ENCODE measurements around the gene USP40. TPM values are rescaled to one million over a fixed set of nuclear protein-coding genes. Genes with fewer than 3 reads are reported as not detected.

Gene USP40
- total RNA-seq, 2 donors from 2014 or later: 12.9 to 22.4 TPM

DNA sequence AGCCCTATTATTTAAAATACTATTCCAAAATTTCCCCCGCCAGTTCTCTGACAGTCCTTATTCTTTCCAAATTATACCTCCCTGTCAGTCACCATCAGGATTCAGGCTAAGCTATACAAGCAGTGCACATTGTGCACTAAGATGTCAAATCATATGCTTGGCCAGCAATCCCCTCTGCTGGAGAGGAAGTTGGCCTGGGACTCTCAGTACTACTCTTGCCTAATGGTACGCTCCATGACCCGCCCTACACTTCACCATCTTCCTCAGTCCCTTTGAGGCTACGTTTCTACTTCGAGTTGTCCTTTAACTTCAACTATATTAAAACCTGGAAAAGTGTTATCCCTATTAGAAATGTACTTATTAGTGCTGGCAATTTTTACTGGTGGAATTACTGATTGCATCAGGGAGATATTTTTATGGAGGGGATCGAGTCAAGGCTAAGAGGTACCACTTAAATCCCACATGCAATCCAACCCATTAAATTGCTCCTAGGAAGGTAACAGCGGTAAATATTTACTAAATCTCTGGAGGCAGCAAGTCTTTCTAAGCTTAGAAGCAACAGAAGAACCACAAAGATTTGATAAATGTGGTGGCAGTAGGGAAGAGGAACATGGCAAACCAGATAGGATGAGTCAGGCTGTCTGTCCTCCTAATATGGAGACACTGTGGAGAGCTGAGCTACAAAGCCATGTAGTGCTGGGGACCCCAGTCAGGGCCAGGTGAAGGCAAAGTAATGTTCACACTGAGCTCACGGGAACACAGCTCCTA lies 2.7 kb downstream of the USP40 start:
- no peaks in the 10 kb centered on the region for H3K27me3 ChIP-seq (ENCODE audit: control insufficient read depth, insufficient read depth, low read length, poor library complexity, severe bottlenecking)
- Mint-ChIP-seq H3K4me1 (peaks cover 2% of the 10 kb centered on the region), H3K27me3 (ENCODE audit: insufficient read depth) (no peaks in the 10 kb centered on the region), H3K27ac (no peak overlapping the region), H3K9me3 (no peaks in the 10 kb centered on the region), H3K36me3 (ENCODE audit: low read depth) (no peaks in the 10 kb centered on the region), H3K4me3 (no peak overlapping the region)
- 95 to 96% methylated on average over 4 to 8 of the region's 8 CpGs for WGBS, 2 experiments (ENCODE audit: insufficient coverage in 1 of 2, insufficient read length in 1 of 2)
- no peak overlapping the region for H3K27ac ChIP-seq (ENCODE audit: low read depth, low read length)
- H3K4me3 ChIP-seq (ENCODE audit: low read length): no peak overlapping the region
- H3K9ac ChIP-seq (ENCODE audit: extremely low read depth, low read length, poor library complexity, severe bottlenecking): no peak overlapping the region
- TF ChIP-seq CTCF (conservative IDR thresholded peaks at IDR 0.05): no peak
- no peak for DNase-seq
- H3K9me3 ChIP-seq (ENCODE audit: control insufficient read depth, low read length): no peaks in the 10 kb centered on the region
- H3K36me3 ChIP-seq (ENCODE audit: control insufficient read depth, insufficient read depth, low read length): peaks cover 3% of the 10 kb centered on the region
- peaks cover 4% of the 10 kb centered on the region for H3K4me1 ChIP-seq (ENCODE audit: control insufficient read depth, insufficient read depth, low read length)

DNA sequence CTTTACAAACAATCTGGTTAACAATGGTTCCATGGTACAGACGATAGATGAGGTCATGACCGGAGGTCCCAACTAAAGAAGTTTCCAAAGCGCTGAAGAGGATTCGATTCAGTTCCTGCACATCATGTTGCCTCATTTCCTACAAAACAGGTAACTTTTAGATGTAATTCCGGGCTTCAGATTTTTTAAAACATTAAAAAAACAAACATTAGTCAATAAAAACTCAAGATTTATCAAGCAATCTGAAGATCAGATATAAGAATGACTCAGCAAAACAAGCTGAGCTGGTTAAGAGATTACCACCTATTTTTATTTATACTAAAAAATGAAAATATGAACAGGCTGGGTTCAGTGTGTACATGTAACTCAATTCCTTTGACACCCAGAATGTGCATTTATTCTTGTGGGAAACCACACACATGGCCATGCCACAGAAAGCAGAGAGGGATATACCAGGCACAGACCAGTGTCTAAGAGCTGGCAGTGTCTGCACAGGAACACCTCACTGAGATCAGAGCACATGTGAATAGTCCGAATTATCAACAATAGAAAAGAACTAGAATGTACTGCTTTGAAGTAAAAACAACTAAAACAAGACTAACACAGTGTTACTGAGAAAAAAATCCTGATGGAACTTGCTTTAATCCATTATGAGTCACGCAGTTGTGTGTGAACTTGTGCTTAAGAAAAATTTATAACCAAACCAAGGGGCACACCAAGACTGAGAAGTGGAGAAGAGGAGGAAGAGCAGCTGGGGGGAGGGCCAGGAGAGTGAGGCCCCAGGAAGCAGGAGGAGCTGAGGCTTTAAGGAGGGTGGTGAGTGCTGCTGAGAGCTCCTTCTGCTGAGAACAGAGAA lies 9.5 kb downstream of the USP40 start:
- peaks cover 4% of the 10 kb centered on the region for H3K36me3 Mint-ChIP-seq (ENCODE audit: low read depth)
- TF ChIP-seq CTCF (conservative IDR thresholded peaks at IDR 0.05): no peak
- Histone ChIP-seq H3K36me3 (ENCODE audit: control insufficient read depth, insufficient read depth, low read length) (peaks cover 3% of the 10 kb centered on the region), H3K27ac (ENCODE audit: low read depth, low read length) (no peak overlapping the region), H3K4me1 (ENCODE audit: control insufficient read depth, insufficient read depth, low read length) (no peaks in the 10 kb centered on the region), H3K9me3 (ENCODE audit: control insufficient read depth, low read length) (no peaks in the 10 kb centered on the region), H3K9ac (ENCODE audit: extremely low read depth, low read length, poor library complexity, severe bottlenecking) (no peak overlapping the region), H3K27me3 (ENCODE audit: control insufficient read depth, insufficient read depth, low read length, poor library complexity, severe bottlenecking) (no peaks in the 10 kb centered on the region), H3K4me3 (ENCODE audit: low read length) (no peak overlapping the region)
- peaks cover 12% of the 10 kb centered on the region for H3K4me1 Mint-ChIP-seq
- 94 to 100% methylated on average over 6 to 7 of the region's 7 CpGs for whole genome bisulfite sequencing, 2 experiments (ENCODE audit: insufficient coverage in 1 of 2, insufficient read length in 1 of 2)
- H3K27me3 Mint-ChIP-seq (ENCODE audit: insufficient read depth): no peaks in the 10 kb centered on the region
- no peak overlapping the region for H3K27ac Mint-ChIP-seq
- H3K4me3 Mint-ChIP-seq: no peak overlapping the region
- H3K9me3 Mint-ChIP-seq: no peaks in the 10 kb centered on the region
- DNase-seq: no peak

- Histone ChIP-seq H3K9ac (ENCODE audit: extremely low read depth, low read length, poor library complexity, severe bottlenecking) (no peak overlapping the region), H3K9me3 (ENCODE audit: control insufficient read depth, low read length) (no peaks in the 10 kb centered on the region), H3K4me3 (ENCODE audit: low read length) (no peak overlapping the region), H3K27ac (ENCODE audit: low read depth, low read length) (no peak overlapping the region), H3K36me3 (ENCODE audit: control insufficient read depth, insufficient read depth, low read length) (no peaks in the 10 kb centered on the region), H3K27me3 (ENCODE audit: control insufficient read depth, insufficient read depth, low read length, poor library complexity, severe bottlenecking) (no peaks in the 10 kb centered on the region), H3K4me1 (ENCODE audit: control insufficient read depth, insufficient read depth, low read length) (no peaks in the 10 kb centered on the region)
- Mint-ChIP-seq H3K9me3 (no peaks in the 10 kb centered on the region), H3K27me3 (ENCODE audit: insufficient read depth) (no peaks in the 10 kb centered on the region), H3K4me3 (no peak overlapping the region), H3K4me1 (peaks cover 8% of the 10 kb centered on the region), H3K36me3 (ENCODE audit: low read depth) (peaks cover 4% of the 10 kb centered on the region), H3K27ac (no peak overlapping the region)
- no peak for TF ChIP-seq CTCF (conservative IDR thresholded peaks at IDR 0.05)
- DNase-seq: no peak
These were observed 13.2 kb downstream of the USP40 start for GRCh38 chr2:233553366-233553765.

All from endodermal cell (in vitro differentiated cells).